ENCODE measurements around the gene RPS5.
"Not testable (repeated sequence)": the region's sequence is repeated elsewhere in the genome, so short reads cannot be mapped to it uniquely, and the experiment has no call there.

RPS5 gene

GRCh38 chr19:58356766-58357480, 30.1 kb upstream of the RPS5 start:
- no peak for DNase-seq

- DNase-seq: no peak
Observed at GRCh38 chr19:58357481-58358145, 29.5 kb upstream of the RPS5 start.

DNA sequence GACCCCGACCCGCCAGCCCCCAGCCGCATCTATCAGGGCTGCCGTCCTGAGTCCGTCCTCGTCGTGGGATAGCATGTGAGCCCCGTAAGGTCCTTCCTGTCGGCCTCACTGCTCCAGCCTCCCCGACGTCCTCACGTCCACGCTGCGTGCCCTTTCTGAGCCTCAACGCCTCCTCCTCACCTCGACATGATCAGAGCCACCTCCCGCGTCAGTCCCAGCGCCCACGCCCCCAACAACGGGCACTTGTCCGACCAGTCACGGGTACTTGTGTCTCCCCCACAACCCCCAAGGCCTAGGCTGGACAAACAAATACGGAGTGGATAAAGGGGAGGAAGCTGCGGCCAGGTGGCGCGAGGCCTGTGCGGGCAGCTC, 25.2 kb upstream of the RPS5 start:
- peak; percentile 81 for DNase-seq

DNA sequence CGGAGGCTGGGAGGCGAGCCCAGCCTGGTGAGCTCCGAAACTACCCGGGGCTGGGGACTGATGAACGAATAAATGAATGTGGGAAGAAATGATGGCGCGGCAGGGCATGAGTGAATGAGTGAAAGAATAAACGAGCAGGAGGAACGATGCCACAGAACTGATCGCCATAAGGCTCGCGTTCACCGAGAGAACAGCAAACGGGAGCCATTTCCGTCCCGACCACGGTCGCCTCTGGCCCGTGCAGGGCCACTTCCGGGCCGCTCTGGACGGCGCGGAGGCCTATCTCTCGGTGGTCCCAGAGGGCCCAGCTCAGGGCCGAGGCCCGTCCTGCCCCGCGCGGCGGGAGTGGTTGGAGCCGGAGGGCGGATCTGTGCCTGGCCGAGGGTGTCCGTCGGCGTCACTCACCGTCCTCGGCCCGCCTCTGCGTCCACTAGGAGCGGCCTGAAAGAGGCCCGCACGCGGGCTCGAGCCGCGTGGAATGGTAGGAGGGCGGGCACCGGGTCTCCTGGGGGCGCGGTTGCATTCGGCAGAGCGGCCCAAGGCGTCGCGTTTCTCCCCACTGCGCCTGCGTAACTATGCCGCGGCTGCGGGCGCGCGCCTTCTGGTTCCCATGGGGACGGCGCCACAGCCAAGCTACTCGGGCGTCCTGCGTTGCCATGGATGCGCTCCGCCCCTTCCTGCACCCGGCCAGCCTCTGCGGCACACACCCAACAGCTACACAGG, 24.6 kb upstream of the RPS5 start, which contains the start of gene ZNF497:
Gene ZNF497 (minus strand): TSS at position 480 of the 723 bp plus-strand sequence. CDS start 5,116 bp downstream, outside the sequence.
- DNase-seq: peak; percentile 98

- no peak for DNase-seq
Observed at GRCh38 chr19:58364146-58364545, 22.9 kb upstream of the RPS5 start.

- no peak for DNase-seq
Observed at GRCh38 chr19:58366585-58367430, 20.3 kb upstream of the RPS5 start.

DNA sequence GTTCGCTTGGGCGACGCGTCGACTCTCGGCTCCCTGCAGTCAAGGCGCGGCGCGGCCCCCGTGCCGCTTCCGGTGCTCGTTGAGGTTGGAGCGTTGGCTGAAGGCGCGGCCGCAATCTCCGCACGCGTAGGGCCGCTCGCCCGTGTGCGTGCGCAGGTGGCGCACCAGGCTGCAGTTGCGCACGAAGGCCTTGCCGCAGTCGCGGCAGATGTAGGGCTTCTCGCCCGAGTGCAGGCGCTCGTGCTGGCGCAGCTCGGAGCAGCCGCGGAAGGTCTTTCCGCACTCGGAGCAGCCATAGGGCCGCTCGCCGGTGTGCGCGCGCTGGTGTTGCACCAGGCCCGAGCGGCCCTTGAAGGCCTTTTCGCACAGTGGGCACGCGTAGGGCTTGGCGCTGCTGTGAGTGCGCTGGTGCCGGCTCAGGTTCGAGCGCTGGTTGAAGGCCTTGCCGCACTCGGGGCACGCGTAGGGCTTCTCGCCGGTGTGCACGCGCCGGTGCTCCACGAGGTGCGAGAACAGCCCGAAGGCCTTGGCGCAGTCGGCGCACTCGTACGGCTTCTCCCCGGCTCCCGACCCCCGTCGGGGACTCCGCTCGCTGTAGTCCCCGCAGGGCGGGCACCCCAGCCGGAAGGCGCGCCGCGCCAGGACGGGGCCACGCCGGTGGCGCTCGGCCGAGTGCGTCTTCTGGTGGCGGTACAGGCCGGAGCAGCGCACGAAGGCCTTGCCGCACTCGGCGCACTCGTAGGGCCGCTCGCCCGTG, 19.2 kb upstream of the RPS5 start:
- no peak for DNase-seq

- no peak for DNase-seq
Observed at GRCh38 chr19:58368561-58369360, 18.3 kb upstream of the RPS5 start.

DNA sequence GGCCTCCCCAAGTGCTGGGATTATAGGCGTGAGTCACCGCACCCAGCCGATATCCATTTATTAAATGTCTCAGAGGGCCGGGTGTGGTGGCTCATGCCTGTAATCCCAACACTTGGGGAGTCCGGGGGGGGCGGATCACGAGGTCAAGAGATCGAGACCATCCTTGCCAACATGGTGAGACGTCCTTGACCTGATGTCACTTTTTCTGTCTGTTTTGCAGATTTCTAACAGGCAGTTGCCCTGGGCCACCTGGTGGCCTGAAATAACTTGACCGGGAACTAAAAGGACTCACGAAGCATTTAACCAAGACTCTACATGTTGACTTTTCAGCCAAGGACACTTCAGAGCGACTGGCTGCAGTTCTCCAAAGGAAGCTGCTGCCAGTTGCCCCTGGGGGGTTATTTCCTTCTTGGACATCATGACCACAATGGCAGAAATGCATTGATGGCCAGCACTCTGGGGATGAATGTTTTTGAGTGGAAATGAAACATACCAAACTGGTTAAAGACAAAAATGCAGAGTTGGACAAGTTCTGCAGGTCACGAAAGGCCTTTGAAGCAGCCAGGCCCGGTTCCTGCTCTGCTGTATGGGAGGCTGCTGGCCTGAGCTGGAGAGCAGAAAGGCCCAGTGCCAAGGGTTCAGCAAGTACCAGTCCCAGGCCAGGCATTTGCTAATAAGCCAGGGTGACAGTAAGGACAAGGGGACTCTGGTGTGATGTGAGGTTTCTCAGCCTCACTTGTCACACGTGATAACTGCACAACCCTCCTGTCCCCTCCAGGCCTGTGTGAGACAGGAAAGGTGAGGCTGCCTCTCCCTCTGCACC, 14.5 kb upstream of the RPS5 start:
- DNase-seq: no peak

DNA sequence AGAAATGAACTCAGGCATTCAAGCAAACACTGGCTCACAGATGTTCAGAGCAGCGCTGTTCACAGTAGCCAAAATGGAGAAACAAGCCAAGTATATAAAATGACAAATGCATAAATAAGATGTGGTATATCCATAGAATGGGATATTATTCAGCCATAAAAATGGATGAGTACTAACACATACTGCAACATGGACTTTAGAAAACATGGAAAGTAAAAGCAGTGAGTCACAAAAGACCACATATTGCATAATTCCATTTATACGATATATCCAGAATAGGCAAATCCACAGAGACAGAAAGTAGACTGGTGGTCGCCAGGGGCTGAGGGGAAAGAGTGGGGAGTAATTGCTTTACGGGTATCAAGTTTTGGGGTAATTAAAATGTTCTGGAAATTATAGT, 12.9 kb upstream of the RPS5 start:
- DNase-seq: no peak

GRCh38 chr19:58376724-58377123, 10.3 kb upstream of the RPS5 start:
- not testable (repeated sequence) for DNase-seq

GRCh38 chr19:58379246-58379645, 7.8 kb upstream of the RPS5 start:
- DNase-seq: no peak

GRCh38 chr19:58380037-58380661, 6.9 kb upstream of the RPS5 start:
- DNase-seq: no peak

GRCh38 chr19:58380662-58381459, 6.2 kb upstream of the RPS5 start, which contains the start of gene ZNF837:
Gene ZNF837, minus strand, starts transcription at chr19:58381030. Its CDS starts 11,698 bp downstream, at chr19:58369332.
- peak; percentile 100 for DNase-seq

- peak; percentile 53 for DNase-seq
Observed at GRCh38 chr19:58381460-58382212, 5.4 kb upstream of the RPS5 start.

GRCh38 chr19:58382997-58383603, 4.0 kb upstream of the RPS5 start:
- no peak for DNase-seq

GRCh38 chr19:58385313-58385890, 1.7 kb upstream of the RPS5 start:
- no peak for DNase-seq

Measured in NCI-H146 (cell line).